D721Med (cell line): Measurements from ENCODE around the gene PRRT1B.

Experiments
- DNase-seq: peaks from one replicate; pipeline ENCODE4 v3.0.0; 2011; ENCODE audit warnings: low spot score; ENCODE audit not compliant: insufficient read length
- FAIRE-seq: peaks from 2 replicates; lab custom pipeline; 2011; peaks lifted over from hg19 to GRCh38; lab: Jason Lieb, UNC
- TF ChIP-seq, protein P1 (sequence below): IDR thresholded peaks from 2 replicates; pipeline ENCODE4 v1.5.1; 2012; ENCODE audit warnings: mild to moderate bottlenecking, control low read depth; ENCODE audit not compliant: insufficient read depth; ENCODE audit errors: missing control alignments

PRRT1B gene

DNA sequence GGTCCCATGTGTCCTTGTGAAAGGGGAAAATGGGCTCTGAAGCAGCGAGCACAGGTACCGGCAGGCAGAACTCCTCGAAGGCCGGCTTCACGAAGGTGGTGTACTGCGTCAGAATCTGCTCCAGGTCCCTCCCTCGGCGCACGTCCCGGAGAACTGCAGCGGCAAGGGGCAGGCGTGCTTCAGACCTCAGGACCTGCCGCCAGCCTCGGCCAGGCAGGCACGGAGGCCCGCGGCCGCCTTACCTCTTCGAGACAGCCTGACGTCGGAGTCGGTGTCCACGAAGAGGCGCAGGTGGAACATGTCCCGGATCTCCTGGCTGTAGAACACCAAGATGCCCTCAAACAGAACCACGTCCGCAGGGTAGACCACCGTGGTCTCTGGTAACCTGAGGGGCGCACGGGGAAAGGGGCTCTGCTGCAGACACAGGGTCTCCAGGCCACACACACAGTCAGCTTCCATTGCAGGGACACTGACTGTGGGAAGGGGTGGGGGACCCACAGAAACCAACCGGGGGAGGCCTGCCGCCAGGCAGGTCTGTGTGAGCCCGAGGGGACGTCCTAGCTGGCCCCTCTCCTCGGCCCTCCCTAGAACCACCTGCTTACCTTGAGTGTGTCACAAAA lies 16.3 kb upstream of the PRRT1B start:
- DNase-seq (no peak), FAIRE-seq (no peak)
- TF ChIP-seq, protein P1, sequence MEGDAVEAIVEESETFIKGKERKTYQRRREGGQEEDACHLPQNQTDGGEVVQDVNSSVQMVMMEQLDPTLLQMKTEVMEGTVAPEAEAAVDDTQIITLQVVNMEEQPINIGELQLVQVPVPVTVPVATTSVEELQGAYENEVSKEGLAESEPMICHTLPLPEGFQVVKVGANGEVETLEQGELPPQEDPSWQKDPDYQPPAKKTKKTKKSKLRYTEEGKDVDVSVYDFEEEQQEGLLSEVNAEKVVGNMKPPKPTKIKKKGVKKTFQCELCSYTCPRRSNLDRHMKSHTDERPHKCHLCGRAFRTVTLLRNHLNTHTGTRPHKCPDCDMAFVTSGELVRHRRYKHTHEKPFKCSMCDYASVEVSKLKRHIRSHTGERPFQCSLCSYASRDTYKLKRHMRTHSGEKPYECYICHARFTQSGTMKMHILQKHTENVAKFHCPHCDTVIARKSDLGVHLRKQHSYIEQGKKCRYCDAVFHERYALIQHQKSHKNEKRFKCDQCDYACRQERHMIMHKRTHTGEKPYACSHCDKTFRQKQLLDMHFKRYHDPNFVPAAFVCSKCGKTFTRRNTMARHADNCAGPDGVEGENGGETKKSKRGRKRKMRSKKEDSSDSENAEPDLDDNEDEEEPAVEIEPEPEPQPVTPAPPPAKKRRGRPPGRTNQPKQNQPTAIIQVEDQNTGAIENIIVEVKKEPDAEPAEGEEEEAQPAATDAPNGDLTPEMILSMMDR: no peak

DNA sequence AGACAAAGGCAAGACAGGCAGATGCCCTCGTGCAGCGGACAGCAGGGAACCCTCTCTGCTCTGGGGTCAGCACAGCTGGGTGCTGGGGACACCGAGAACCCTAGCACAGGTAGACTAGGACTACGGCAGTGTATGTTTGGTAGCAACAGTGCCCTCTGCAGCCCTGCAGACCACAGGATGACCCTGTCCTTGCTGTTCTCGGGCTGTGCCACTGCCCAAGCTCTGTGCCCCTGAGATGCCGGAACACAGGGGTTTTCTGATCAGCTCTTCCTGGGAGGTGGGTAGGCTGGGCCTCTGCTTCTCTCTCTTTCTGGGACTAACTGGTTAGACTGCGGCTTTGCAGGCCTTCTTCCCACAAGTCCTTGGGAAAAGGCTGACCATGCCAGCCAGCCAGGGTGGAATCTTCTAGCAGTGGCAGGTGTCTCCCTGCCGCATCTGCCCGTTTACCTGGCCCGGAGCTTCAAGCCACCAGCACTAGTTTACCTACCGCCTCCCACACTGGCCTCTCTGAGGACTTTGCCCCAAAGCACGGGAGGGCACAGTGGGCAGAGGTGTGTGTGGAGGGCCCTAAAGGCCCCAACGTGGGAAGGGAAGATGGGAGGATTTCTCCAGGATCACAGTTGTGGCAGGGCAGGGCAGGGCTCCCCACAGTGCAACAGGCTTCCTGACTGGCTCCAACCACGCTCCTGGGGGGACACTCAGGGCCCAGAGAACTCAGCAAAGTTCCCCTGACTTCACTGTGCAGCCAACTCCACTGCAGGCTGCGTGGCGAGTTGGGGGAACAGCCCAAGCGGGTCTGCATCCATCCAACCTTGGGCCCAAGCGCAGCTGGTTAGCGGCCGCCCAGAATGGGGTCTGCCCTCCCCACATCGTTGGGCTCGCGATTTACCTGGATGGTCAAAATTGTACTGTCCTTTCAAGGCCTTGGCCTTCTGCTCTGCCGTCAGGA lies 15.5 kb upstream of the PRRT1B start:
- TF ChIP-seq, protein P1: no peak
- DNase-seq (peak; percentile 17), FAIRE-seq (no peak)

DNA sequence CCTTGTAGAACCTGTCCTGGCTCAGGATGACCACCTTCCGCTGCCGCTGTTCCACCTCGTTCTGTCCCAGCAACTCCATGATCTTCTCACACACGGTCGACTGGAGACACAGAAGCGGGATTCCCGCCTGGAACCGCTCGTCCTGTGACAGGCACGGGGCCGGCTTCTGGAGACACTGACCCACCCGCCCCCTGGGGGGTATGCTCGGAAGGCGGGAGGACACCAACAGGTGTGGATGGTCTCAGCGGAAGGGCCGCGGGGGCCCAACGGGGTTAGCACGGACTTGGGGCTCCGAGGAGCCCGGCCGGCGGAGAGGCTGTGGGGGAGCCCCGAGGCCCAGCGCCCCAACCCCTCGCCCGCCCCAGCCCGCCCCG lies 14.8 kb upstream of the PRRT1B start:
- no peak for FAIRE-seq
- DNase-seq: peak; percentile 53
- TF ChIP-seq, protein P1: no peak

DNA sequence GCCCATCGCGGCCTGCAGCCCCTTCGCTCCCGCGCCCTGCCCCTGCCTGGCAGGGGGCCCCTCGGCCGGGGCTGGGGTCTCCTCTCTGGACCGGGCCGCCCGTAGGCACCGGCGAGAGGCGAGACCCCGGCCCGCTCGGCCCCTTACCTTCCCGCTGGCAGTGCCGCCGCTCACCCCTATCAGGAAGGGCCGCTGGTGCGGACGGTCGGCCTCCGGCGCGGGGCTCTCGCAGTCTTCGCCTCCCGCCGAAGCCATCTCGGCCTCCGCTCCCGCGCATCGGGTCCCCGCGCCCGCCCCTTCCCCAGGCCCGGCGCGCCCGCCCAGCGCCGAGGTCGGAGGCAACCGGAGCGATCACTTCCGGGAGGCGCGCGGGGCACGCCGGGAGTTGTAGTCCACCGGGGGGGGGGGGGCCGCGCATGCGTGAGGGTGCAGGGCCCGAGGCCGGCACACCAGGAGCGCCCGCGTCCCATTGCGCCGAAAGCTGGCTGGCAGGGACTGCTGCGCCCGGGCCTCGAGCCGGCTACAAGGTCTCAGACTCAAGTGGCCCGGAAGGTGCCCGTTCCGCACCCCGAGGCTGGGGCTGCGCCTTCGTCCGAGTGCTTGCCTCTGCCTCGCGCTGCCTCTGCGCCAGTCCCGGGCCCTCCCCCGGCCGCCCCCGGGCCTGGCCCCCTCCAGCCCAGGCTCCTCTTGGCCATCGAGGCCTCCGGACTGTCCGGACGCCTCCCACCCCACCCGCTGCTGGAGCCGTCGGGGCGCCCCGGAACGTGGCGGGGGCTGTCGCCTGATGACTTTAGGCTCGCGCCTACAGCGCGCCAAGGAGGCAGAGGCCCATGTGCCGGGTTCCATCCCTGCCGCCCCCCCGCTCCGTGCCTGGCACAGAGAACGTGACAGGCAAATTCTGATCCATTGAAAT lies 14.1 kb upstream of the PRRT1B start, which contains the start of gene UCK1:
TSS of gene UCK1 (minus strand) at position 344 of the 913 bp plus-strand sequence. CDS start at position 255, 89 bp downstream.
- TF ChIP-seq, protein P1: no peak
- DNase-seq (peak; percentile 97), FAIRE-seq (no peak)

DNA sequence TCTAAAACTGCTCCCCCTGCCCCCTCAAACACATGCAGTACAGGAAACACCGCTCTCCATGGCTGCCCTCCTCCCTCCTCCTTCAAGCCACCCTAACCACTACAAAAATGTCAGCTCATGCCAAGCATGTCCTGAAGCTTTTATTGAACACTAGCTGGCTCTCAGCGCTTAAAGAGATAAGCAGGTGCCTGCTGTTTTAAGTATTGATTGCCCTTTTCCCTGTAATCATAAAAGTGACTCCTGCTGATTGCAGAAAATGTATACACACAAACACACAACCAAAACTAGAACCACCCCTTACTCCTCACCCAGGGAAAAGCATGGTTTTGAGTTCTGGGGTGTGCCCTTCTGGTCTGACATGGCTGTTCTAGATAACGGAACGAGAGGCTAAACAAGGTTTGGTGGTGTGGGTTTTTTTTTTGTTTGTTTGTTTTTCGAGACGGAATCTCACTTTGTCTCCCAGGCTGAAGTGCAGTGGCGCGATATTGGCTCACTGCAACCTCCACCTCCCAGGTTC lies 10.5 kb upstream of the PRRT1B start:
- TF ChIP-seq, protein P1: no peak
- no peak for FAIRE-seq
- DNase-seq: no peak

DNA sequence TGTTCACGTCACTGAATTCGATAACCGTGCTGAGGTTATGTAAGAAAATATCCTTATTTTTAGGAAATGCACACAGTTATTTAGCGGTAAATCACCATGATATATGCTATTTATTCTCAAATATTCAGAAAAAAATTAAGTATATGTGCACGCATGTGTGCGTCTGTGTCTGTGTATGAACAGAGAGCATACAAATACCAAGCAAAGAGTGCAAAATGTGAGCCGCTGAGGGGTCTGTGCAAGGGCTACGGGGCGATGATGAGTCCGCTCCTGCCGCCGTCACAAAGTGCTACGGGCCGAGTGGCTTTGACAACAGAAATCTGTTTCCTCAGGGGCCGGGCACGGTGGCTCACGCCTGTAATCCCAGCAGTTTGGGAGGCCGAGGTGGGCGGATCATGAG lies 7.4 kb upstream of the PRRT1B start:
- DNase-seq (no peak), FAIRE-seq (no peak)
- TF ChIP-seq, protein P1: no peak
